ENCODE measurements around the gene ARSG. TPM values are rescaled to one million over a fixed set of nuclear protein-coding genes. Genes with fewer than 3 reads are reported as not detected.
A peak's percentile ranks its signal among the peaks of the same experiment; 100 is the strongest.
"Not testable (repeated sequence)": the region's sequence is repeated elsewhere in the genome, so short reads cannot be mapped to it uniquely, and the experiment has no call there.

The ARSG gene
- total RNA-seq, 1 donor from 2014 or later, result 8.7 TPM

DNA sequence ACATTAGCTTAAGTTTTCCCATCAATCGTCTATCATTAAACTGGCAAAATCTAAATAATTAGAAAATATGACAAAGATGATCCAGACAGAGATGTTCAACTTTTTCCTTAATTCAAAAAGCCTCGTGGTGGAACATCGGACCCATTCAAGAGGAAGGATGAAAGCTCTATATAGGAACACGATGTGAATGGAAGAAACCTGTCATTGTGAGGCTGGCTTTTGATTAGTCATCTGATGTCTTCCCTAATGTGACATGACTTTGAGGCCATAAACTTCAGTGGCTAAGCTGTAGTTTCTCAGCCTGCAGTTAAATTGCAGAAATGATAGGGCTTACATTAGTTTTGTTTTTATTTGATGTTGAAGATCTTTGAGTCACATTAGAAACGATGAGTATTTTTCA, 42.4 kb upstream of the ARSG start:
- peak overlapping the region; percentile 96 for H3K27ac Mint-ChIP-seq (ENCODE audit: unreplicated experiment)
- H3K4me1 Mint-ChIP-seq (ENCODE audit: unreplicated experiment), result peaks cover 17% of the 10 kb centered on the region
- TF ChIP-seq, protein P1, sequence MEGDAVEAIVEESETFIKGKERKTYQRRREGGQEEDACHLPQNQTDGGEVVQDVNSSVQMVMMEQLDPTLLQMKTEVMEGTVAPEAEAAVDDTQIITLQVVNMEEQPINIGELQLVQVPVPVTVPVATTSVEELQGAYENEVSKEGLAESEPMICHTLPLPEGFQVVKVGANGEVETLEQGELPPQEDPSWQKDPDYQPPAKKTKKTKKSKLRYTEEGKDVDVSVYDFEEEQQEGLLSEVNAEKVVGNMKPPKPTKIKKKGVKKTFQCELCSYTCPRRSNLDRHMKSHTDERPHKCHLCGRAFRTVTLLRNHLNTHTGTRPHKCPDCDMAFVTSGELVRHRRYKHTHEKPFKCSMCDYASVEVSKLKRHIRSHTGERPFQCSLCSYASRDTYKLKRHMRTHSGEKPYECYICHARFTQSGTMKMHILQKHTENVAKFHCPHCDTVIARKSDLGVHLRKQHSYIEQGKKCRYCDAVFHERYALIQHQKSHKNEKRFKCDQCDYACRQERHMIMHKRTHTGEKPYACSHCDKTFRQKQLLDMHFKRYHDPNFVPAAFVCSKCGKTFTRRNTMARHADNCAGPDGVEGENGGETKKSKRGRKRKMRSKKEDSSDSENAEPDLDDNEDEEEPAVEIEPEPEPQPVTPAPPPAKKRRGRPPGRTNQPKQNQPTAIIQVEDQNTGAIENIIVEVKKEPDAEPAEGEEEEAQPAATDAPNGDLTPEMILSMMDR (IDR thresholded peaks at IDR 0.05), result no peak
- H3K4me3 Mint-ChIP-seq (ENCODE audit: unreplicated experiment), result peak overlapping the region; percentile 95
- no peaks in the 10 kb centered on the region for H3K9me3 Mint-ChIP-seq (ENCODE audit: unreplicated experiment)
- H3K27me3 Mint-ChIP-seq (ENCODE audit: unreplicated experiment), result no peaks in the 10 kb centered on the region
- peaks cover 22% of the 10 kb centered on the region for H3K36me3 Mint-ChIP-seq (ENCODE audit: unreplicated experiment)
- DNase-seq (ENCODE audit: extremely low spot score, unreplicated experiment), result no peak

DNA sequence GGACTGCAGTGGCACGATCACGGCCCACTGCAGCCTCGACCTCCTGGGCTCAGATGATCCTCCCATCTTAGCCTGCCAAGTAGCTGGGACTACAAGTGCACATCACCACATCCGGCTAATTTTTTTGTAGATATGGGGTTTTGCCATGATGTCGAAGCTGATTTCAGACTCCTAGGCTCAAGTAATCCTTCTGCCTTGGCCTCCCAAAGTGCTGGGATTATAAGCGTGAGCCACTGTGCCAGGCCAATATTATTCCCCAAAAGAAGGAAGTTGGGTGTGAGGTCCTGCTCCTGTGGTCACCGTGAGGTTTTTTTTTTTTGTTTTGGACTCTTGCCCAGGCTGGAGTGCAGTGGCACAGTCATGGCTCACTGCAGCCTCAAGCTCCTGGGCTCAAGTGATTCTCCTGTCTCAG, 41.9 kb upstream of the ARSG start:
- TF ChIP-seq, protein P1 (IDR thresholded peaks at IDR 0.05), result no peak
- Mint-ChIP-seq H3K27me3 (ENCODE audit: unreplicated experiment) (no peaks in the 10 kb centered on the region), H3K4me3 (ENCODE audit: unreplicated experiment) (no peak overlapping the region), H3K4me1 (ENCODE audit: unreplicated experiment) (peaks cover 17% of the 10 kb centered on the region), H3K9me3 (ENCODE audit: unreplicated experiment) (no peaks in the 10 kb centered on the region), H3K27ac (ENCODE audit: unreplicated experiment) (no peak overlapping the region), H3K36me3 (ENCODE audit: unreplicated experiment) (peaks cover 26% of the 10 kb centered on the region)
- DNase-seq (ENCODE audit: extremely low spot score, unreplicated experiment), result peak; percentile 11

DNA sequence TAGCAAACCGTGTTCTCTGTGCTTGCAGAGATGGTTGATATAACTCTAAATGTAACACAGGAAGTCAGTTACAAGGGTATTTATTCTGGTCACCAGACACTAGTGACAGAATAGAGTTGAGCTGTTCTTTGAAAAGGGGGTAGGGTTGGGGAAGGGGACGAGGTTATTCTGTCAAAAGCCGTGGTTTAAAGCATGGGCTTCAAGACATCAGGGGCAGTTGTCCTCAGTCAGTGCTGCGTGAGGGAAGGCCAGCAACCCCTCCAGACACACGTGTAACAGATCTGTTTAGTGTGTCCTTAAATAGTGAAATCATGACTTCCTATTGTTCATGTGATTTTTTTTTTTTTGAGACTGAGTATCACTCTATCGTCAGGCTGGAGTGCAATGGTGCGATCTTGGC, 37.9 kb upstream of the ARSG start:
- not testable (repeated sequence) for H3K27ac Mint-ChIP-seq (ENCODE audit: unreplicated experiment); H3K4me3 Mint-ChIP-seq (ENCODE audit: unreplicated experiment); H3K9me3 Mint-ChIP-seq (ENCODE audit: unreplicated experiment); H3K27me3 Mint-ChIP-seq (ENCODE audit: unreplicated experiment)
- DNase-seq (ENCODE audit: extremely low spot score, unreplicated experiment), result peak; percentile 46
- Mint-ChIP-seq H3K36me3 (ENCODE audit: unreplicated experiment) (peaks cover 41% of the 10 kb centered on the region), H3K4me1 (ENCODE audit: unreplicated experiment) (peaks cover 12% of the 10 kb centered on the region)

DNA sequence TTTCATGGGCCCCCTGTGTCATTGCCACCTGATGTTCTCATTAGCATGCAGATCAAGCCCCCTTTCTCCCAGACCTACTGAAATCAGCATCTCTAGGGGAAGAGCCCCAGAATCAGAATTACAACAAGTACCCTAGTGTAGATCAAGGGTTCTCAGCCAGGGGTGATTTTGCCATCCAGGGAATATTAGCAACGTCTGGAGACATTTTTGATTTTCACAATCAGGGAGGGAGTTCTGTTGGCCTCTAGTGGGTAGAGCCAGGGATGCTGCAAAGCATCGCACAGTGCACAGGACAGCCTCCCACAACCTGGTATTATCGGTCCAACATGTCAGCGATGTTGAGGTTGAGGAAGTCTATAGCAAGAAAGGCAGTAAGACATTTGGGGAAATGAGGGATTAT, 36.1 kb upstream of the ARSG start:
- Mint-ChIP-seq H3K27ac (ENCODE audit: unreplicated experiment) (no peak overlapping the region), H3K27me3 (ENCODE audit: unreplicated experiment) (no peaks in the 10 kb centered on the region), H3K4me1 (ENCODE audit: unreplicated experiment) (peaks cover 15% of the 10 kb centered on the region), H3K36me3 (ENCODE audit: unreplicated experiment) (peaks cover 40% of the 10 kb centered on the region), H3K9me3 (ENCODE audit: unreplicated experiment) (no peaks in the 10 kb centered on the region), H3K4me3 (ENCODE audit: unreplicated experiment) (no peak overlapping the region)
- TF ChIP-seq, protein P1 (IDR thresholded peaks at IDR 0.05), result no peak
- peak; percentile 46 for DNase-seq (ENCODE audit: extremely low spot score, unreplicated experiment)

DNA sequence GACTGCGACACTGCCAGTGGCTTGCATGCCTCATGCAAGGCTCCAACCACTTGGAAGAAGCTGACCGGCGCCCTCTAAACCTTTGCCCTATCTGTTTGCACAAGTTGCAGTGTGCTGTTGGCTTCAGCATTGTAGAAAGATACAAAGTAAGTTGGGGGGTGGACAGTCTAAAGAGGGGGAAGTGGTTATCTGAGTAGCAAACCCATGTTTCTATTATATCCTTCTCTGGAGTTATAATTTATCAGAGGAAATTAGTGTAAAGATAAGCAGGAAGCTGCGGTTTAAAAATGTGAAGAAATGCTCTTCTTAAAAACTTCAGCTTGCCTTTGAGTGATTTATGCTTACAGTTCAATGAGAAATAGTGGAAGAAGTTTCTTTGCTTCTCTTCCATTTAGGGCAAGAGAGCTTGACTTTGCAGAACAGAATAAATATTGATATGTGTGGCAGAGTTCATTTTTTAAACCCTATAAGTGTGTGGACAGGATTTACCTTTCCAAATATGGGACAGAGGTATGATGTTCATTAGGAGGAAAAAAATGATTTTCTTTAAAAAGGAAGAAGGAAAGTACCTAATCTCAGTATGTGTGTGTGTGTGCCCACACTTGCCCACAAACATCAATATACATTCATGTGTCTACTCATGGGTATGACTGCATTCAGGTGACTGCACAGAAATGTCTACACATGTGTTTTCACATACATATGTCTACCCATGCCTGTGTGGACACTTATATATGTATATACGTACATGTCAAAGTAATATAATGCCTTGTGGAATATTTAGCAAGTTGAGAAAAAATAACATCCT, 35.4 kb upstream of the ARSG start:
- H3K27ac Mint-ChIP-seq (ENCODE audit: unreplicated experiment), result no peak overlapping the region
- TF ChIP-seq, protein P1 (IDR thresholded peaks at IDR 0.05), result no peak
- H3K4me3 Mint-ChIP-seq (ENCODE audit: unreplicated experiment), result no peak overlapping the region
- H3K9me3 Mint-ChIP-seq (ENCODE audit: unreplicated experiment), result no peaks in the 10 kb centered on the region
- DNase-seq (ENCODE audit: extremely low spot score, unreplicated experiment), result no peak
- H3K27me3 Mint-ChIP-seq (ENCODE audit: unreplicated experiment), result no peaks in the 10 kb centered on the region
- H3K4me1 Mint-ChIP-seq (ENCODE audit: unreplicated experiment), result peaks cover 15% of the 10 kb centered on the region
- H3K36me3 Mint-ChIP-seq (ENCODE audit: unreplicated experiment), result peaks cover 39% of the 10 kb centered on the region

DNA sequence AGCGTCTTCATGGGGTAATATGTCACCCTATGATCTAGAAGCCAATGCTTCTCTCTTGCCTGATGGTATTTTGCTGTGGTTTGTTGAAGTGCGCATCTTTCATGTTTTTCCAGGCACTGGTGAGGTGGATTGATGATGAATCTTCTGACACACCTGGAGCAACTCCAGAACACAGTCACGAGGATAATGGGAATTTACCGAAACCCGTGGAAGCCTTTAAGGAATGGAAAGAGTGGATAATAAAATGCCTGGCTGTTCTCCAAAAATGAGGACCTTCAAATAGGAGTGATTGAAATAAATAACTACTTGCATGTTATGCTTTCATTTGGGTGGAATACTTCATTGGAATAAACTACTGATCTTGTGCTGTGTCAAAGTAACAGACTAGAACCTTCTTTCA, 34.6 kb upstream of the ARSG start:
- H3K4me1 Mint-ChIP-seq (ENCODE audit: unreplicated experiment), result peaks cover 15% of the 10 kb centered on the region
- not testable (repeated sequence) for DNase-seq (ENCODE audit: extremely low spot score, unreplicated experiment); H3K9me3 Mint-ChIP-seq (ENCODE audit: unreplicated experiment); H3K27ac Mint-ChIP-seq (ENCODE audit: unreplicated experiment); H3K27me3 Mint-ChIP-seq (ENCODE audit: unreplicated experiment); H3K4me3 Mint-ChIP-seq (ENCODE audit: unreplicated experiment)
- H3K36me3 Mint-ChIP-seq (ENCODE audit: unreplicated experiment), result peaks cover 35% of the 10 kb centered on the region
